K562 (cell line): ENCODE results near the gene EXD2. TPM values are rescaled to one million over a fixed set of nuclear protein-coding genes. Genes with fewer than 3 reads are reported as not detected.
A peak's percentile ranks its signal among the peaks of the same experiment; 100 is the strongest.

Source experiments
- ATAC-seq: fragments of 200-7000 bp; cut with Tn5 transposase; 3 replicates; pipeline ENCODE4 v1.9.1; 2020; ENCODE audit warnings: moderate library complexity
- BruUV-seq: library from RNA; stranded (reverse); fragments of 400-500 nt; replicated peaks from 2 replicates; lab custom pipeline; 2021; lab: Mats Ljungman, UMichigan
- CTCF ChIA-PET: fragments of 300-600 bp; formaldehyde crosslinking; extraction: SDS; loops from one replicate; lab custom pipeline; 2021; ENCODE audit warnings: low intra/inter-chr PET ratio; lab: Yijun Ruan, JAX
- POLR2A ChIA-PET: fragments of 300-600, 350-650 bp; sonication (Branson Sonifier 250); formaldehyde crosslinking; extraction: SDS; loops from one replicate; lab custom pipeline; 2021; ENCODE audit warnings: antibody characterized with exemption, inconsistent platforms; lab: Yijun Ruan, JAX
- DNase-seq, 4 experiments: peaks; one replicate each; pipeline versions ENCODE4 v3.0.0 to v3.0.0-alpha.2; 2011 to 2018; ENCODE audit warnings: low spot score in 3 of 4, mixed read lengths in 3 of 4; ENCODE audit errors: extremely low read depth in 1 of 4
- FAIRE-seq: peaks from 2 replicates; lab custom pipeline; 2011; peaks lifted over from hg19 to GRCh38; lab: Jason Lieb, UNC
- H2AFZ ChIP-seq: 2 replicates; pipeline ENCODE4 v1.6.0; 2011; ENCODE audit warnings: low read depth, low read length, control low read depth, inconsistent platforms
- H3K27ac ChIP-seq: fragments of 200-600 bp; 3 replicates; pipeline ENCODE4 v1.8.0; 2011; ENCODE audit warnings: low read depth, mild to moderate bottlenecking, control low read depth, inconsistent platforms, low read length, moderate library complexity, mixed read lengths; ENCODE audit errors: extremely low read depth
- H3K27me3 ChIP-seq, 2 experiments: fragments of 300-600 bp in 1 of 2; 2 replicates in 1 of 2; 3 replicates in 1 of 2; pipeline versions ENCODE4 v1.6.0 to v1.8.0; 2011; ENCODE audit warnings: inconsistent platforms in 2 of 2, low read length in 2 of 2, mild to moderate bottlenecking in 1 of 2, mixed read lengths in 1 of 2, moderate library complexity in 1 of 2; ENCODE audit not compliant: control insufficient read depth in 2 of 2, insufficient read depth in 2 of 2
- H3K36me3 ChIP-seq: fragments of 300-600 bp; 3 replicates; pipeline ENCODE4 v1.8.0; 2011; ENCODE audit warnings: mild to moderate bottlenecking, low read length, inconsistent platforms; ENCODE audit not compliant: control insufficient read depth, insufficient read depth
- H3K4me1 ChIP-seq, 2 experiments: fragments of 200-600 bp in 1 of 2; replicated peaks in 1 of 2; 2 replicates in 1 of 2; 3 replicates in 1 of 2; pipeline versions ENCODE4 v1.5.1 to v1.8.0; 2011; ENCODE audit warnings: inconsistent platforms in 2 of 2, low read length in 2 of 2, mild to moderate bottlenecking in 1 of 2, mixed read lengths in 1 of 2, moderate library complexity in 1 of 2; ENCODE audit not compliant: control insufficient read depth in 2 of 2, insufficient read depth in 2 of 2
- H3K4me2 ChIP-seq: 2 replicates; pipeline ENCODE4 v1.6.1; 2011; ENCODE audit warnings: low read length, control low read depth, inconsistent platforms, mixed read lengths; ENCODE audit not compliant: insufficient read depth
- H3K4me3 ChIP-seq: fragments of 200-600 bp; sonication (generic), shearing (Covaris generic); 2 replicates; pipeline ENCODE4 v1.5.1; 2016; ENCODE audit warnings: control low read depth, inconsistent platforms
- H3K79me2 ChIP-seq: fragments of 200-600 bp; 3 replicates; pipeline ENCODE4 v1.8.0; 2011; ENCODE audit warnings: low read length, inconsistent platforms; ENCODE audit not compliant: control insufficient read depth, insufficient read depth
- H3K9ac ChIP-seq, 2 experiments: 2 replicates each; pipeline versions ENCODE4 v1.6.0 to v1.6.1; 2011; ENCODE audit warnings: low read depth in 2 of 2, low read length in 2 of 2, control low read depth in 1 of 2, inconsistent platforms in 1 of 2, mild to moderate bottlenecking in 1 of 2, mixed read lengths in 1 of 2; ENCODE audit not compliant: insufficient read depth in 1 of 2
- H3K9me1 ChIP-seq: one replicate; pipeline ENCODE4 v1.6.0; 2011; ENCODE audit warnings: inconsistent platforms, mild to moderate bottlenecking, low read length, moderate library complexity; ENCODE audit not compliant: control insufficient read depth, insufficient read depth
- H3K9me3 ChIP-seq: replicated peaks from 2 replicates; pipeline ENCODE4 v1.5.1; 2011; ENCODE audit warnings: low read depth, low read length, inconsistent platforms; ENCODE audit not compliant: control insufficient read depth, insufficient read depth
- H4K20me1 ChIP-seq: replicated peaks from 2 replicates; pipeline ENCODE4 v1.6.1; 2011; ENCODE audit warnings: low read length, inconsistent platforms, mixed read lengths; ENCODE audit not compliant: control insufficient read depth, insufficient read depth
- DPF2 ChIP-seq: fragments of 450-650 bp; IDR thresholded peaks from 2 replicates; pipeline ENCODE4 v1.6.1; 2016
- ETV5 ChIP-seq: sonication (generic); formaldehyde crosslinking; IDR thresholded peaks from 2 replicates; pipeline ENCODE4 v1.4.0; 2020; ENCODE audit warnings: low read depth, mild to moderate bottlenecking, missing genetic modification reagents
- KDM5B ChIP-seq: fragments of 200-600 bp; sonication (generic); IDR thresholded peaks from 2 replicates; pipeline ENCODE4 v1.6.1; 2012; ENCODE audit warnings: low read depth, mild to moderate bottlenecking, moderate library complexity, low read length, control low read depth, inconsistent platforms; ENCODE audit not compliant: insufficient replicate concordance
- MEIS2 ChIP-seq: fragments of 450-650 bp; IDR thresholded peaks from 2 replicates; pipeline ENCODE4 v1.6.1; 2014; ENCODE audit warnings: mild to moderate bottlenecking; ENCODE audit not compliant: partially characterized antibody
- POLR3A ChIP-seq: IDR thresholded peaks from 2 replicates; pipeline ENCODE4 v1.6.1; 2011; ENCODE audit warnings: borderline replicate concordance, mild to moderate bottlenecking, moderate library complexity; ENCODE audit not compliant: insufficient read length, insufficient read depth; ENCODE audit errors: extremely low read depth
- SAP30 ChIP-seq: fragments of 200-600 bp; sonication (generic); IDR thresholded peaks from 2 replicates; pipeline ENCODE4 v1.6.1; 2012; ENCODE audit warnings: borderline replicate concordance, low read depth, mild to moderate bottlenecking, moderate library complexity, low read length, control low read depth, inconsistent platforms; ENCODE audit not compliant: insufficient read depth, poor library complexity, severe bottlenecking
- STAT5B ChIP-seq: fragments of 250-450 bp; sonication (Bioruptor Pico); IDR thresholded peaks from 2 replicates; pipeline ENCODE4 v1.8.0; 2021; ENCODE audit warnings: mild to moderate bottlenecking, inconsistent platforms
- TAF15 ChIP-seq: fragments of 200-400 bp; formaldehyde crosslinking; IDR thresholded peaks from 2 replicates; pipeline ENCODE4 v1.6.1; 2017; ENCODE audit warnings: mild to moderate bottlenecking, low read depth, low read length, moderate library complexity
- TCFL5 ChIP-seq: fragments of 250-450 bp; sonication (Bioruptor Pico); conservative IDR thresholded peaks from 2 replicates; pipeline ENCODE4 v1.6.1; 2021; ENCODE audit warnings: mild to moderate bottlenecking, moderate library complexity, matching md5 sums
- TRIM24 ChIP-seq, 2 experiments: fragments of 450-650 bp; IDR thresholded peaks; 2 replicates each; pipeline ENCODE4 v1.6.1; 2016
- ZBTB17 ChIP-seq: fragments of 450-650 bp; formaldehyde crosslinking; IDR thresholded peaks from 2 replicates; pipeline ENCODE4 v1.4.0; 2020; ENCODE audit warnings: mild to moderate bottlenecking
- ZNF644 ChIP-seq: fragments of 200-800 bp; sonication (Bioruptor generic); IDR thresholded peaks from 2 replicates; pipeline ENCODE4 v1.6.1; 2016; ENCODE audit warnings: low read depth, missing genetic modification characterization, missing compliant biosample characterization
- ZNF695 ChIP-seq: fragments of 450-650 bp; formaldehyde crosslinking; IDR thresholded peaks from 2 replicates; pipeline ENCODE4 v1.4.0; 2020; ENCODE audit warnings: mild to moderate bottlenecking, moderate library complexity
- ZNF764 ChIP-seq: fragments of 250-450 bp; sonication (Bioruptor Pico); IDR thresholded peaks from 2 replicates; pipeline ENCODE4 v1.4.0; 2020; ENCODE audit warnings: low read depth, mild to moderate bottlenecking, moderate library complexity
- WGBS: fragments of 100-300 bp; shearing (Covaris generic); methylation state at CpG from one replicate; pipeline ENCODE4 v1.1.6; 2016; ENCODE audit warnings: low coverage, mixed read lengths; ENCODE audit not compliant: insufficient coverage; ENCODE audit errors: missing lambda C conversion rate; 5-methylcytosine and 5-hydroxymethylcytosine counted together
- in situ Hi-C: fragments of 300-500 bp; cut with MboI; formaldehyde crosslinking; loops from 4 replicates; pipeline ENCODE4 v1.15.0; 2018; ENCODE audit warnings: inconsistent platforms, mixed read lengths
- intact Hi-C: fragments of 100-400 bp; cut with micrococcal nuclease; formaldehyde crosslinking; loops from 2 replicates; pipeline ENCODE4 v1.14.2; 2022
- polyA plus RNA-seq, 8 experiments: library from polyadenylated mRNA; depleted of rRNA in 4 of 8; stranded (reverse) in 5 of 8; unstranded in 3 of 8; fragments of >200 nt; fragmentation: Nextera tagmentation in 2 of 8; fragmentation: Illumina TruSeq in 1 of 8; extraction: Ambion mirVana in 2 of 8; extraction: Trizol in 1 of 8; gene quantifications; 2 replicates each; pipeline versions ENCODE4 v1.2.1 to v1.2.3, GENCODE V29; 2011 to 2014; ENCODE audit warnings: inconsistent platforms in 1 of 8, missing spikeins in 1 of 8
- total RNA-seq, 7 experiments: library from RNA; depleted of rRNA in 6 of 7; stranded (reverse); fragments of >200 nt in 6 of 7; fragmentation: Illumina TruSeq in 2 of 7; extraction: Trizol in 2 of 7; gene quantifications; 2 replicates each; pipeline versions ENCODE4 v1.2.1 to v1.2.3, GENCODE V29; 2011 to 2021; ENCODE audit warnings: low replicate concordance in 1 of 7

EXD2 gene
- total and polyA plus RNA-seq, 9 of the 15 experiments (the other 6 are each of a cell fraction or from before 2014, with no cell fraction given), result 1.6 to 7.5 (median 3.7) TPM

DNA sequence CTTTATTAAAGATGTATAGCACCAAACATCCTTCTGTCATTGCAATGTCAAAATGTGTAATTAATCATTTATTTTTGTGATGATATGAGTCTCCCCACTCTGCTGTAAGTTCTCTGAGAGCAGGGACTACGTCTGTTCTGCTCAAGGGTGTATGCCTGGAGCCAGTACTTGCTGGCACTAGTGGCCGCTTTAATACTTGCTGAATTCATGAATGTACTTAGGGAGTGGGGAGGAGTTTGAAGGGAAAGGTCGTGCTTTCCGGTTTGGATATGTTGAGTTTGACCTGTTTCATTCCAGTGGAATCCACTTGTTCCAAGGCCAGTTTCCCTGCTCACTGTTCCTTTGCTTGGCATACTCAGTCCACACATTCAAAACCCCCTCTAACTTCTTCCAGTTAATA is 36.5 kb upstream of the EXD2 start:
- Histone ChIP-seq H3K4me2 (no peak overlapping the region; the same call in 1 of the 2 replicates), H3K36me3 (no peaks in the 10 kb centered on the region), H3K4me3 (no peak overlapping the region), H3K79me2 (peaks cover 27% of the 10 kb centered on the region), H3K9me3 (no peaks in the 10 kb centered on the region), H2AFZ (no peak overlapping the region), H3K9ac (no peak overlapping the region), H3K27ac (no peak overlapping the region), H3K27me3 (no peaks in the 10 kb centered on the region), H3K9me1 (no peaks in the 10 kb centered on the region), H3K4me1 (peaks cover 14 to 19% of the 10 kb centered on the region in 2 experiments; a peak in 4 of 5 replicates), H4K20me1 (no peaks in the 10 kb centered on the region)
- in situ Hi-C loops, result no loop called here
- CTCF ChIA-PET, result no interaction called here
- TF ChIP-seq MEIS2 (peak; percentile 12), ZBTB17 (CRISPR knock-in tag) (no peak), TCFL5 (no peak), SAP30 (no peak), KDM5B (no peak)
- intact Hi-C loops, result loop anchor here (5.0 kb wide), 1 partner anchor 38 kb away; the partner anchor contains the start of gene EXD2
- FAIRE-seq, result peak; percentile 48
- no peak for ATAC-seq
- 44% methylated on average over 4 of the region's 4 CpGs for WGBS
- POLR2A ChIA-PET, result no interaction called here
- no TSS peak for BruUV-seq
- DNase-seq, result no peak

DNA sequence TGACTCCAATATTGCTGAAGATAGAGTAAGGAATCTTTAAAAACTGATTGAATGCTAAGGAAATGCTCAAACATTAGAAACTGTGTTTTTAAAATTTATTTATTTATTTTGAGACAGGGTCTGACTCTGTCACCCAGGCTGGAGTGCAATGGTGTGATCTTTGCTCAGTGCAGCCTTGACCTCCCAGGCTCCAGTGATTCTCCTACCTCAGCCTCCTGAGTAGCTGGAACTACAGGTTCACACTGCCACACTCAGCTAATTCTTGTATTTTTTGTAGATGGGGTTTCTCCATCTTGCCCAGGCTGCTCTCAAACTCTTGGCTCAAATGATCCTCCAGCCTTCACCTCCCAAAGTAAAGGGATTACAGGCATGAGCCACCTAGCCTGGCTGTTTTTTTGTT is 35.1 kb upstream of the EXD2 start:
- no TSS peak for BruUV-seq
- DNase-seq, result no peak
- peaks cover 13% of the 10 kb centered on the region for H3K79me2 ChIP-seq
- POLR2A ChIA-PET, result interaction anchor here (0.8 kb wide), 1 partner anchor 13 kb away, joined by 3 read pairs; no protein-coding TSS in a partner anchor
- no peak overlapping the region for H2AFZ ChIP-seq
- CTCF ChIA-PET, result no interaction called here
- H3K4me3 ChIP-seq, result no peak overlapping the region
- FAIRE-seq, result no peak
- H3K4me2 ChIP-seq, result no peak overlapping the region
- TF ChIP-seq ETV5 (CRISPR knock-in tag), result no peak
- no peak for TF ChIP-seq TRIM24 (IDR thresholded peaks at IDR 0.05)
- TF ChIP-seq ZNF764 (CRISPR knock-in tag), result no peak
- no peak for TF ChIP-seq TAF15
- TF ChIP-seq POLR3A, result no peak
- no peak for TF ChIP-seq STAT5B
- TF ChIP-seq ZNF644, result no peak
- no peak for TF ChIP-seq ZNF695 (CRISPR knock-in tag)
- TF ChIP-seq DPF2, result no peak
- H3K9me3 ChIP-seq, result no peaks in the 10 kb centered on the region
- H3K27ac ChIP-seq, result no peak overlapping the region
- in situ Hi-C loops (no loop called here), intact Hi-C loops (no loop called here)
- no peak overlapping the region for H3K9ac ChIP-seq
- no peaks in the 10 kb centered on the region for H4K20me1 ChIP-seq
- no peaks in the 10 kb centered on the region for H3K9me1 ChIP-seq
- H3K4me1 ChIP-seq, result peaks cover 3 to 15% of the 10 kb centered on the region in 2 experiments; a peak in 3 of 5 replicates
- H3K36me3 ChIP-seq, result no peaks in the 10 kb centered on the region
- H3K27me3 ChIP-seq, result no peaks in the 10 kb centered on the region
- no peak for ATAC-seq
